GM21723 (cell line): ENCODE results near the gene TLL2.
"Not testable (repeated sequence)": the region's sequence is repeated elsewhere in the genome, so short reads cannot be mapped to it uniquely, and the experiment has no call there.

ENCODE experiments used
- ATAC-seq: cut with Tn5 transposase; IDR thresholded peaks from one replicate; pipeline ENCODE4 v1.9.1; 2021; ENCODE audit warnings: mild to moderate bottlenecking, moderate library complexity; ENCODE audit not compliant: unreplicated experiment

TLL2 gene

GRCh38 chr10:96513698-96514561, at the start of gene TLL2:
Gene TLL2 (minus strand): TSS chr10:96513926. CDS start chr10:96513685, 241 bp downstream.
- peak; percentile 76 for ATAC-seq

- ATAC-seq: no peak
Measured at GRCh38 chr10:96560966-96561887, 47.5 kb upstream of the TLL2 start.

- ATAC-seq: no peak
Measured at GRCh38 chr10:96560489-96560888, 46.8 kb upstream of the TLL2 start.

DNA sequence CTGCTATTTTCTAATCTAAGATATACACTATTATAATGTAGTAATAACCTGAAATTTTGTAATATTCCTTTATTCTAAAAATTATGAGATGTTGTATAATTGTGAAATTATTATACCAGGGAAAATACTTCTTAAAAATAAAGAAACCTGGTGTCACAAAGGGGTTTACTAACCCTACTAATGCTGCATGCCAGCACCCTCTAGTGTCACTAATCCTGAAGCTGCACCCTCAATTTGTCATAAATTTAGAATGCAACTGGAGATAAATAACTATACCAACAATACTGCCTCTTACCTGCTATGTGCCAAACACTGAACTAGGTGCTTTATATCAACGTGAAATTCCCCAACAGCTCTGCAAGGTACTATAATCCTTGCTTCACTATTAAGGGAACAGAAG, 42.3 kb upstream of the TLL2 start:
- no peak for ATAC-seq

GRCh38 chr10:96555330-96555729, 41.6 kb upstream of the TLL2 start:
- ATAC-seq: no peak

GRCh38 chr10:96548589-96548988, 34.9 kb upstream of the TLL2 start:
- no peak for ATAC-seq

DNA sequence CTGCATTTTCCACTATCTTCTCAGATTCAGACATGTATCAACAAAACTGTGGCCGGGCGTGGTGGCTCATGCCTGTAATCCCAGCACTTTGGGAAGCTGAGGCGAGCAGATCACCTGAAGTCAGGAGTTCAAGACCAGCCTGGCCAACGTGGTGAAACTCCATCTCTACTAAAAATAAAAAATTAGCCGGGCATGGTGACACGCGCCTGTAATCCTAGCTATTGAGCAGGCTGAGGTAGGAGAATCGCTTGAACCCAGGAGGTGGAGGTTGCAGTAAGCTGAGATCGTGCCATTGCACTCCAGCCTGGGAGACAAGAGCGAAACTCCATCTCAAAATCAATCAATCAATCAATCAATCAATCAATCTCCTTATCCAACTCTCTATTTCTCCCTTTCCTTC, 31.8 kb upstream of the TLL2 start:
- ATAC-seq: not testable (repeated sequence)

DNA sequence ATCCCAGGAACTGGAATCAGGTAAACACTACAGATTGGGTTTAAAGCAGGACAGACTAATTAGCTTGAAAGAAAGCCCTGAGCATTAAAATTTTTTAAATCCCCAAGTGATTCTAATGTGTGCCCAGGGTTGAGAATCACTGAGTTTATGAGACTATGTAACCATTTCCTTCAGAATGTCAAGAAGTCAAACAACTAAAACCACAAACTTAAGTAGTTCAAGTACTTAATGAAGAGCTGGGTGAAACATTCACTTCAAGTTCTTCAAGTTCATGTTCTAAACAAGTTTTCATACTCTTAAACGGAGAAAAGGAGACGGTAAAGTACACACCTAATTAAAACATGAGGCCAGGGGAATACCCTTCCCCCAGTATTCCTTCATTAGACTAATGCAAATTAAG, 28.2 kb upstream of the TLL2 start:
- ATAC-seq: no peak

GRCh38 chr10:96540240-96540639, 26.5 kb upstream of the TLL2 start:
- ATAC-seq: no peak

DNA sequence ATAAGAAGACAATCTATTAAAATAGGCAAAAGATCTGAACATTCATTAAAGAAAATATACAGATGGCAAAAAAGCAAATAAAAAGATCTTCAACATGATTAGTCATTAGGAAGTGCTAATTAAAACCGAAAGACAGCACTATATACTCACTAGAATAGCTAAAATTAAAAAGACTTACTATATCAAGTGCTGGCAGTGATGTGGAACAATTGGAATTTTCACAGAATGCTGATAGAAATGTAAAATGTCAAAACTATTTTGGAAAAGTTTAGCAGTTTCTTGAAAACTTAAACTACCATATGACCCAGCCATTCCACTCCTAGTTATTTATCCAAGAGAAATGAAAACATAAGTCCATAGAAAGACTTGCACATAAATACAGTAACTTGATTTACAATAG, 25.0 kb upstream of the TLL2 start:
- ATAC-seq: no peak

GRCh38 chr10:96536129-96536528, 22.4 kb upstream of the TLL2 start:
- ATAC-seq: no peak

- no peak for ATAC-seq
Measured at GRCh38 chr10:96532523-96532922, 18.8 kb upstream of the TLL2 start.

DNA sequence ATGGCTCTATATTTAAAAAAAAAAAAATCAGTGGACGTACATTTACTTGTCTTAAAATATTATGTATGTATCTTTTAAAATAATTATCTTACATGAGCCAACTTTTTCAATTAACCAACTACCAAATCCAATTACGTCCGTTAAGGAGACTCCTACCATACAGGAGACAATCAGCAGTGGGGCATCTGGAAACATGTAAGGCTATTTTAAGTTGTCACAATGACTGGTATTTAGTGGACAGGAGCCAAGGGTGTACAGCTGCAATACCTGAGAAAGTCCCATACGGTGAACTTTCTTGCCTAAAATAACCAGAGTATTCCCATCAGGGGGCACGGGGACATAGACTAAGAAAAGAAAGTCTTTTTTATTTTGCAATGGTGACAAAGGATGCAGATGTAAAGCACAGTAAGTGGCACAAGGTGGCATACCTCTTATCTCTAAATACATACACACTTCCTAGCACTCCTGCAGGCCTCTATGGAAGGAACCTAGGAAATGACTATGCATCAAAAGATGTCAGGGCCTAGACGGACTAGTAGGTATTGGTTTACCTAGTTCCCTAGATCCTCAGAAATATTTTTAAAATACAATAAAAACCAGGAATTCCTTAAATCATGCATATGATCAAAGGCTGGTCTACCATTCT, 16.0 kb upstream of the TLL2 start:
- no peak for ATAC-seq

DNA sequence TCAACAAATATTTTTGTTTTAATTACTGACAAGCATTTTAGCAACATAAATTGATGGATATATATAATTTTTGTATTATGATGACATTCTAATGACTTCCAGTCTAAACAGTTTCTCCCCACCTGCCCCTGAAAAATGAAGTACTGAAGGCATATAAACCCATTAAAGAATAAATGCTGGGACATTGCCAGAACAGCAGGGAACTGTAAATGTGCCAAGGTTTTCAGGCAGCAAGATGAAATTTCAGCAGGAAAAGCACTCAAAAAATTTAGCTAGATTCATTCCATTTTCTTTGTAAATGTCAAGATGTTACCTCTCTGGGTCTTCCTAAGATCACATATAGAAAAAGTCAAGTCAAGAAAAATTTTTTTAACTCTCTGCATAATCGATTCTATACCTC, 11.0 kb upstream of the TLL2 start:
- no peak for ATAC-seq

DNA sequence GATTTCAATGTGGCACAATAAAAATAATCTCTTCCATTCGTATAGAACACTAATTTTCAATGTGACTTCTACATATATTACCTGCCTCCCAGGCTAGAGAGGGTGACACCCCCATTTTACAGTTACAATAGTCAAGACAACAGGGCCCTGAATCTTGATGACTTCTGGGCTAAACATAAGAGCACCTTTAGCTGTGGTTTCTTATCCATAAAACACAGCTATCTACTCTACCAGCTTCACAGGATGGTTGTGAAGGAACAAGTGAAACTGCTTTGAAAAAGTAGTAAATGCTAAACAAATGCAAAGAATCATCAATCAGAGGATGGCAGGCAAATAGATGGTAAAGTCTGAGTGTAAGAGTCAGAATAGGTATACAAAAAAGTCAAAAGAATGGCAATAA, 3.6 kb upstream of the TLL2 start:
- ATAC-seq: no peak

DNA sequence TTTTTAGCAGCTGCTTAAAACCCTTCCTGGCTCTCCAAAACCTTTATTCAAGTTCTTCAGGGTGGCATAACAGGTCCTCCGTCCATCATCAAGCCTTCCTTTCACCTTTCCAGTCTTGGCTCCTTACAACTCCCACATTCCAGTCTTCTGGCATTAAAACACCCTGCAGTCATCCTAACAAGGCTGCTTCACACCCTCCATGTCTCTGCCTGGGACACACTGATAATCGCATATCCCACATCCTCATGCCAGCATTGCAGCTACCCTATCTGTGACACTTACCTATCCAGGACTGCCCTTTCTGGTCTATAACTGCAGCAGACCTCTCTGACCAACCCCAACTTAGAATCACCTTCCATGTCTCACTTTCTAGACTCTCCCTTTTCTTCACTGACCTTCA, 2.6 kb upstream of the TLL2 start:
- no peak for ATAC-seq

- peak; percentile 48 for ATAC-seq
Measured at GRCh38 chr10:96513305-96513697, 425 bp downstream of the TLL2 start.

DNA sequence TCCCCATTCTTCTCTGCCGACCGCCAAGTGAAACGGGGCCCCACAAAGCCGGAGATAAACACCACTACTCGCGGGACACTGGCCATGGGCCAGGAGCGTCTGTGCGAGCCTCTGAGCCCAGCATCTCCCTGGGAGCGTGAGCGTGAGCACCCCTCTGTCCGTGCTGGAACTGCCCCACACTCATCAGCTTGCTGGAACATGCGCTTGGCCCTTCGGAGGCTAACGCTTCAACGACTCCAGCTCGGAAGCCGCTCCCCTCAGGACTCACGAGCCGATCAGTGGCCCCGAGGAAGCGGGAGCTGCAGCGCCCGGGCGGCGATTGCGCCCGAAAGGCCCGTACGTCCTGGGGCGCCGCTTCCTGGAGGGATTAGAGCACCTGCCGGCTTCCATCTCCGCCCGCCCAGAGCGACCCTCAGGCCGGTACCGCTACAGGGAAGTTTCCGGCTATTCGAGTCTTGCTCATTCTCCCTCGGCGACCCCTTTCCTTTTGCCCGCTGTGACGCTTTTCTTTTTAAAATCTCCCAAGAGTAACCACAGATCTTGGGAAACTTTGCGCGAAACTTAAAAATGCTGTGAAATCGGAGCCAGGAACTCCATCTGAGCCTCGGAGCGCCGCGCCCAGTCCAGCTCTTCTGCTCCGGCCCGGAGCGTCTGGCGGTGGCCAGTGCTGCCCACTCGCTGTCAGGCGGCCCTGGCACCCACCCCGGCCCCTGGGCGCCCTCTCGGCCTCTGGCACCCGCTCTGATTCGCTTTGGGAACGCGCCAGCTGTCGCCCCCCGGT, 1.0 kb downstream of the TLL2 start:
- ATAC-seq: peak; percentile 2

DNA sequence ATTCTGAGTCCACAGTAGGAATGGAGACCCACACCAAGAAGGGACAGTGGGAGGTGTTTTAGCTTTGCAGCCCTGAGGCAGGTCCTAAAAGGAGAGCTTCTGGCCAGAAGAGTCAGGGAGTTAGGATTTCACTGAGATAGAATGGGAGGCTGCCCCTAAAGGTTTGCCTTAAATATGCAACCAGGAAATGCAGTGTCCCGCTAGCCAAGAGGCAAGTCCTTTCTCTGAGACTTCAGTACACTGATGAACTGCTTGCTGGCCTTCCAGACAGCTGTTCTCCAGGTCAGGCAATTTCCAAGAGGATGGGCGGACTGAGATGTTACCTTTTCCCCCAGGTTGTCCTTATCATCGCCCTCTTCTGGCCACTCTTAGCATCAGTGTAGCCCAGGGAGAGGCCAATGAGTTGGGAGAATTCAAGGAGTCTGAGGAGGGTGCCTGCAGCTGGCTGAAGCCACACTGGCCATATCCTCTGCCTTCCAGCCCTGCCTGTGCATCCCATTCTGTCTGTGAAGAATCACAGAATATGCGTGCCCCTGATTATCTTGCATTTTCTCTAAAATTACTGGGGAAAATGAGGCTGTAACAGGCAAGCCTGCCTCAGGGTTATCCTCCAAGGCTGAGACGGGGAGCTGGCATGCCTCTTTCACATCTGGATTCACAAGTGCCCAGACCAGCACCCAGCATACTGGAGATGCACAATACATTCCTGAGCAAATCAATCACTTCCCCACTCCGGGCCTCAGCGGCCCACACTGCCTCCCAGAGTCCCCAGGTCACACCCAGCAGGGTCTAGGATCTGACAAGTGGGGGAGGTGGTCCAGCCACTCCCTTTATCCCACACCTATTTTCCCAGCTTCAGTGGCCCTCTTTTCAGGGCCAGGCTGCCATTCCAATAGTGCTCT, 2.4 kb downstream of the TLL2 start:
- no peak for ATAC-seq
